Measurements from ENCODE around the gene EPDR1.
A peak's percentile ranks its signal among the peaks of the same experiment; 100 is the strongest.
"Not testable (repeated sequence)": the region's sequence is repeated elsewhere in the genome, so short reads cannot be mapped to it uniquely, and the experiment has no call there.

Gene EPDR1

GRCh38 chr7:37947941-37948210 lies 27.4 kb downstream of the EPDR1 start:
- WGBS: 83% methylated on average over 7 of the region's 7 CpGs
- Histone ChIP-seq H3K23ac (ENCODE audit: low read length in 2 of 2) (no peak overlapping the region), H2BK120ac (ENCODE audit: low read depth, low read length) (no peak overlapping the region), H3K4me3 (ENCODE audit: insufficient read depth in 1 of 2, low read depth in 1 of 2, low read length in 2 of 2) (no peak overlapping the region), H4K8ac (ENCODE audit: low read length) (peak overlapping the region; percentile 39), H2AFZ (ENCODE audit: low read depth, low read length) (no peak overlapping the region), H3K4me2 (ENCODE audit: low read length, poor library complexity, severe bottlenecking) (no peak overlapping the region), H3K4me1 (ENCODE audit: control insufficient read depth, insufficient read depth, low read depth, low read length) (peaks cover 7% of the 10 kb centered on the region), H3K79me1 (replicated peaks; ENCODE audit: low read length, poor library complexity, severe bottlenecking) (peaks cover 7% of the 10 kb centered on the region), H2BK12ac (ENCODE audit: low read length in 2 of 2) (no peak overlapping the region), H3K4ac (ENCODE audit: low read depth in 1 of 2, low read length in 2 of 2) (no peak overlapping the region), H3K36me3 (ENCODE audit: control insufficient read depth in 1 of 2, insufficient read depth in 2 of 2, low read depth in 1 of 2, low read length in 2 of 2) (peaks cover 0 to 37% of the 10 kb centered on the region in 2 experiments), H3K27ac (ENCODE audit: low read length, poor library complexity, severe bottlenecking) (no peak overlapping the region), H2BK15ac (ENCODE audit: low read depth, poor library complexity, severe bottlenecking) (no peak overlapping the region), H2AK5ac (ENCODE audit: low read length, severe bottlenecking) (no peak overlapping the region), H2BK5ac (ENCODE audit: low read depth, low read length, poor library complexity, severe bottlenecking) (no peak overlapping the region), H3K18ac (ENCODE audit: low read depth in 1 of 2, low read length in 2 of 2) (no peak overlapping the region), H3K9me3 (ENCODE audit: control insufficient read depth, low read length) (no peaks in the 10 kb centered on the region), H3K9ac (ENCODE audit: low read length) (no peak overlapping the region), H4K91ac (ENCODE audit: low read length) (no peak overlapping the region), H3K27me3 (ENCODE audit: control insufficient read depth in 1 of 2, insufficient read depth in 1 of 2, low read length in 2 of 2) (no peaks in the 10 kb centered on the region), H3K14ac (ENCODE audit: low read length in 2 of 2) (no peak overlapping the region)
- DNase-seq: no peak

GRCh38 chr7:37952240-37952639 lies 31.8 kb downstream of the EPDR1 start:
- Histone ChIP-seq H2BK120ac (ENCODE audit: low read depth, low read length) (no peak overlapping the region), H3K4me2 (ENCODE audit: low read length, poor library complexity, severe bottlenecking) (no peak overlapping the region), H3K79me1 (replicated peaks; ENCODE audit: low read length, poor library complexity, severe bottlenecking) (peaks cover 5% of the 10 kb centered on the region), H3K9ac (ENCODE audit: low read length) (no peak overlapping the region), H2AFZ (ENCODE audit: low read depth, low read length) (no peak overlapping the region), H2BK15ac (ENCODE audit: low read depth, poor library complexity, severe bottlenecking) (no peak overlapping the region), H2BK12ac (ENCODE audit: low read length in 2 of 2) (no peak overlapping the region), H3K36me3 (ENCODE audit: control insufficient read depth in 1 of 2, insufficient read depth in 2 of 2, low read depth in 1 of 2, low read length in 2 of 2) (peaks cover 0 to 41% of the 10 kb centered on the region in 2 experiments), H3K27me3 (ENCODE audit: control insufficient read depth in 1 of 2, insufficient read depth in 1 of 2, low read length in 2 of 2) (no peaks in the 10 kb centered on the region), H3K23ac (ENCODE audit: low read length in 2 of 2) (no peak overlapping the region), H3K27ac (ENCODE audit: low read length, poor library complexity, severe bottlenecking) (no peak overlapping the region), H3K4me3 (ENCODE audit: insufficient read depth in 1 of 2, low read depth in 1 of 2, low read length in 2 of 2) (no peak overlapping the region), H4K91ac (ENCODE audit: low read length) (no peak overlapping the region), H2BK5ac (ENCODE audit: low read depth, low read length, poor library complexity, severe bottlenecking) (no peak overlapping the region), H3K4me1 (ENCODE audit: control insufficient read depth, insufficient read depth, low read depth, low read length) (no peaks in the 10 kb centered on the region), H3K9me3 (ENCODE audit: control insufficient read depth, low read length) (no peaks in the 10 kb centered on the region), H3K14ac (ENCODE audit: low read length in 2 of 2) (no peak overlapping the region), H3K4ac (ENCODE audit: low read depth in 1 of 2, low read length in 2 of 2) (no peak overlapping the region), H2AK5ac (ENCODE audit: low read length, severe bottlenecking) (no peak overlapping the region), H3K18ac (ENCODE audit: low read depth in 1 of 2, low read length in 2 of 2) (no peak overlapping the region), H4K8ac (ENCODE audit: low read length) (no peak overlapping the region)
- 68% methylated on average over 2 of the region's 2 CpGs for WGBS
- no peak for DNase-seq

- not testable (repeated sequence) for H4K91ac ChIP-seq (ENCODE audit: low read length); H3K14ac ChIP-seq (ENCODE audit: low read length in 2 of 2); H2BK15ac ChIP-seq (ENCODE audit: low read depth, poor library complexity, severe bottlenecking); H3K27me3 ChIP-seq (ENCODE audit: control insufficient read depth in 1 of 2, insufficient read depth in 1 of 2, low read length in 2 of 2); H2BK5ac ChIP-seq (ENCODE audit: low read depth, low read length, poor library complexity, severe bottlenecking); H3K4me2 ChIP-seq (ENCODE audit: low read length, poor library complexity, severe bottlenecking); H3K4me3 ChIP-seq (ENCODE audit: insufficient read depth in 1 of 2, low read depth in 1 of 2, low read length in 2 of 2); H2AFZ ChIP-seq (ENCODE audit: low read depth, low read length); DNase-seq; H3K23ac ChIP-seq (ENCODE audit: low read length in 2 of 2); H2BK120ac ChIP-seq (ENCODE audit: low read depth, low read length); H3K9me3 ChIP-seq (ENCODE audit: control insufficient read depth, low read length); H3K4ac ChIP-seq (ENCODE audit: low read depth in 1 of 2, low read length in 2 of 2); H2BK12ac ChIP-seq (ENCODE audit: low read length in 2 of 2); H3K27ac ChIP-seq (ENCODE audit: low read length, poor library complexity, severe bottlenecking); H2AK5ac ChIP-seq (ENCODE audit: low read length, severe bottlenecking); H4K8ac ChIP-seq (ENCODE audit: low read length); H3K9ac ChIP-seq (ENCODE audit: low read length); H3K18ac ChIP-seq (ENCODE audit: low read depth in 1 of 2, low read length in 2 of 2); H3K79me1 ChIP-seq (replicated peaks; ENCODE audit: low read length, poor library complexity, severe bottlenecking); H3K4me1 ChIP-seq (ENCODE audit: control insufficient read depth, insufficient read depth, low read depth, low read length)
- peaks cover 0 to 36% of the 10 kb centered on the region in 2 experiments for H3K36me3 ChIP-seq (ENCODE audit: control insufficient read depth in 1 of 2, insufficient read depth in 2 of 2, low read depth in 1 of 2, low read length in 2 of 2)
- WGBS: no CpG with 5 or more reads among the region's 1 CpG
Observed at GRCh38 chr7:37954217-37954616, 33.8 kb downstream of the EPDR1 start.

- H4K91ac ChIP-seq (ENCODE audit: low read length): no peak overlapping the region
- H4K8ac ChIP-seq (ENCODE audit: low read length): no peak overlapping the region
- no peaks in the 10 kb centered on the region for H3K9me3 ChIP-seq (ENCODE audit: control insufficient read depth, low read length)
- H3K18ac ChIP-seq (ENCODE audit: low read depth in 1 of 2, low read length in 2 of 2): no peak overlapping the region
- H2BK15ac ChIP-seq (ENCODE audit: low read depth, poor library complexity, severe bottlenecking): no peak overlapping the region
- H3K27me3 ChIP-seq (ENCODE audit: control insufficient read depth in 1 of 2, insufficient read depth in 1 of 2, low read length in 2 of 2): no peaks in the 10 kb centered on the region
- no peak overlapping the region for H2BK120ac ChIP-seq (ENCODE audit: low read depth, low read length)
- no peak overlapping the region for H3K4ac ChIP-seq (ENCODE audit: low read depth in 1 of 2, low read length in 2 of 2)
- no peak overlapping the region for H2AFZ ChIP-seq (ENCODE audit: low read depth, low read length)
- no peak overlapping the region for H3K23ac ChIP-seq (ENCODE audit: low read length in 2 of 2)
- H3K14ac ChIP-seq (ENCODE audit: low read length in 2 of 2): no peak overlapping the region
- no peak overlapping the region for H2BK5ac ChIP-seq (ENCODE audit: low read depth, low read length, poor library complexity, severe bottlenecking)
- no peak overlapping the region for H2AK5ac ChIP-seq (ENCODE audit: low read length, severe bottlenecking)
- no peak overlapping the region for H3K27ac ChIP-seq (ENCODE audit: low read length, poor library complexity, severe bottlenecking)
- no peak overlapping the region for H3K9ac ChIP-seq (ENCODE audit: low read length)
- H3K4me3 ChIP-seq (ENCODE audit: insufficient read depth in 1 of 2, low read depth in 1 of 2, low read length in 2 of 2): no peak overlapping the region
- no peaks in the 10 kb centered on the region for H3K79me1 ChIP-seq (replicated peaks; ENCODE audit: low read length, poor library complexity, severe bottlenecking)
- no peak for DNase-seq
- H3K4me2 ChIP-seq (ENCODE audit: low read length, poor library complexity, severe bottlenecking): no peak overlapping the region
- no peak overlapping the region for H2BK12ac ChIP-seq (ENCODE audit: low read length in 2 of 2)
- no peaks in the 10 kb centered on the region for H3K4me1 ChIP-seq (ENCODE audit: control insufficient read depth, insufficient read depth, low read depth, low read length)
- peaks cover 0 to 12% of the 10 kb centered on the region in 2 experiments for H3K36me3 ChIP-seq (ENCODE audit: control insufficient read depth in 1 of 2, insufficient read depth in 2 of 2, low read depth in 1 of 2, low read length in 2 of 2)
Observed at GRCh38 chr7:37956791-37957190, 36.4 kb downstream of the EPDR1 start.
